K562 (cell line): ENCODE measurements around the gene ACOX1. TPM values are rescaled to one million over a fixed set of nuclear protein-coding genes. Genes with fewer than 3 reads are reported as not detected.

ENCODE experiments used
- ATAC-seq: fragments of 200-7000 bp; cut with Tn5 transposase; 3 replicates; pipeline ENCODE4 v1.9.1; 2020; ENCODE audit warnings: moderate library complexity
- BruUV-seq: library from RNA; stranded (reverse); fragments of 400-500 nt; replicated peaks from 2 replicates; lab custom pipeline; 2021; lab: Mats Ljungman, UMichigan
- CTCF ChIA-PET: fragments of 300-600 bp; formaldehyde crosslinking; extraction: SDS; loops from one replicate; lab custom pipeline; 2021; ENCODE audit warnings: low intra/inter-chr PET ratio; lab: Yijun Ruan, JAX
- POLR2A ChIA-PET: fragments of 300-600, 350-650 bp; sonication (Branson Sonifier 250); formaldehyde crosslinking; extraction: SDS; loops from one replicate; lab custom pipeline; 2021; ENCODE audit warnings: antibody characterized with exemption, inconsistent platforms; lab: Yijun Ruan, JAX
- DNase-seq, 4 experiments: peaks; one replicate each; pipeline versions ENCODE4 v3.0.0 to v3.0.0-alpha.2; 2011 to 2018; ENCODE audit warnings: low spot score in 3 of 4, mixed read lengths in 3 of 4; ENCODE audit errors: extremely low read depth in 1 of 4
- FAIRE-seq: peaks from 2 replicates; lab custom pipeline; 2011; peaks lifted over from hg19 to GRCh38; lab: Jason Lieb, UNC
- H2AFZ ChIP-seq: 2 replicates; pipeline ENCODE4 v1.6.0; 2011; ENCODE audit warnings: low read depth, low read length, control low read depth, inconsistent platforms
- H3K27ac ChIP-seq: fragments of 200-600 bp; 3 replicates; pipeline ENCODE4 v1.8.0; 2011; ENCODE audit warnings: low read depth, mild to moderate bottlenecking, control low read depth, inconsistent platforms, low read length, moderate library complexity, mixed read lengths; ENCODE audit errors: extremely low read depth
- H3K27me3 ChIP-seq, 2 experiments: fragments of 300-600 bp in 1 of 2; 2 replicates in 1 of 2; 3 replicates in 1 of 2; pipeline versions ENCODE4 v1.6.0 to v1.8.0; 2011; ENCODE audit warnings: inconsistent platforms in 2 of 2, low read length in 2 of 2, mild to moderate bottlenecking in 1 of 2, mixed read lengths in 1 of 2, moderate library complexity in 1 of 2; ENCODE audit not compliant: control insufficient read depth in 2 of 2, insufficient read depth in 2 of 2
- H3K36me3 ChIP-seq: fragments of 300-600 bp; 3 replicates; pipeline ENCODE4 v1.8.0; 2011; ENCODE audit warnings: mild to moderate bottlenecking, low read length, inconsistent platforms; ENCODE audit not compliant: control insufficient read depth, insufficient read depth
- H3K4me1 ChIP-seq, 2 experiments: fragments of 200-600 bp in 1 of 2; replicated peaks in 1 of 2; 2 replicates in 1 of 2; 3 replicates in 1 of 2; pipeline versions ENCODE4 v1.5.1 to v1.8.0; 2011; ENCODE audit warnings: inconsistent platforms in 2 of 2, low read length in 2 of 2, mild to moderate bottlenecking in 1 of 2, mixed read lengths in 1 of 2, moderate library complexity in 1 of 2; ENCODE audit not compliant: control insufficient read depth in 2 of 2, insufficient read depth in 2 of 2
- H3K4me2 ChIP-seq: 2 replicates; pipeline ENCODE4 v1.6.1; 2011; ENCODE audit warnings: low read length, control low read depth, inconsistent platforms, mixed read lengths; ENCODE audit not compliant: insufficient read depth
- H3K4me3 ChIP-seq: fragments of 200-600 bp; sonication (generic), shearing (Covaris generic); 2 replicates; pipeline ENCODE4 v1.5.1; 2016; ENCODE audit warnings: control low read depth, inconsistent platforms
- H3K79me2 ChIP-seq: fragments of 200-600 bp; 3 replicates; pipeline ENCODE4 v1.8.0; 2011; ENCODE audit warnings: low read length, inconsistent platforms; ENCODE audit not compliant: control insufficient read depth, insufficient read depth
- H3K9ac ChIP-seq, 2 experiments: 2 replicates each; pipeline versions ENCODE4 v1.6.0 to v1.6.1; 2011; ENCODE audit warnings: low read depth in 2 of 2, low read length in 2 of 2, control low read depth in 1 of 2, inconsistent platforms in 1 of 2, mild to moderate bottlenecking in 1 of 2, mixed read lengths in 1 of 2; ENCODE audit not compliant: insufficient read depth in 1 of 2
- H3K9me1 ChIP-seq: one replicate; pipeline ENCODE4 v1.6.0; 2011; ENCODE audit warnings: inconsistent platforms, mild to moderate bottlenecking, low read length, moderate library complexity; ENCODE audit not compliant: control insufficient read depth, insufficient read depth
- H3K9me3 ChIP-seq: replicated peaks from 2 replicates; pipeline ENCODE4 v1.5.1; 2011; ENCODE audit warnings: low read depth, low read length, inconsistent platforms; ENCODE audit not compliant: control insufficient read depth, insufficient read depth
- H4K20me1 ChIP-seq: replicated peaks from 2 replicates; pipeline ENCODE4 v1.6.1; 2011; ENCODE audit warnings: low read length, inconsistent platforms, mixed read lengths; ENCODE audit not compliant: control insufficient read depth, insufficient read depth
- BCOR ChIP-seq: fragments of 450-650 bp; IDR thresholded peaks from 2 replicates; pipeline ENCODE4 v1.6.1; 2016
- ELK1 ChIP-seq: sonication (generic); formaldehyde crosslinking; IDR thresholded peaks from 2 replicates; pipeline ENCODE4 v1.8.1; 2022; ENCODE audit warnings: missing genetic modification reagents
- PHF20 ChIP-seq: fragments of 450-650 bp; IDR thresholded peaks from 2 replicates; pipeline ENCODE4 v1.6.1; 2018; ENCODE audit not compliant: partially characterized antibody
- POLR2AphosphoS5 ChIP-seq: IDR thresholded peaks from 2 replicates; pipeline ENCODE4 v1.6.1; 2011; ENCODE audit warnings: mild to moderate bottlenecking, low read depth, low read length, moderate library complexity; ENCODE audit not compliant: control insufficient read depth, insufficient read depth
- SAP30 ChIP-seq: fragments of 200-600 bp; sonication (generic); IDR thresholded peaks from 2 replicates; pipeline ENCODE4 v1.6.1; 2012; ENCODE audit warnings: borderline replicate concordance, low read depth, mild to moderate bottlenecking, moderate library complexity, low read length, control low read depth, inconsistent platforms; ENCODE audit not compliant: insufficient read depth, poor library complexity, severe bottlenecking
- SRSF1 ChIP-seq: fragments of 200-400 bp; formaldehyde crosslinking; IDR thresholded peaks from 2 replicates; pipeline ENCODE4 v1.6.1; 2017; ENCODE audit warnings: mild to moderate bottlenecking, low read depth, low read length, moderate library complexity
- XRCC4 ChIP-seq: IDR thresholded peaks from one replicate; pipeline ENCODE4 v1.6.1; 2011; ENCODE audit not compliant: insufficient read depth, insufficient read length; ENCODE audit errors: extremely low read depth
- YY1 ChIP-seq, 3 experiments: IDR thresholded peaks; 2 replicates each; pipeline ENCODE4 v1.6.1; 2011; ENCODE audit warnings: low read length in 2 of 3, mild to moderate bottlenecking in 2 of 3, moderate library complexity in 2 of 3, borderline replicate concordance in 1 of 3, control low read depth in 1 of 3, low read depth in 1 of 3; ENCODE audit not compliant: insufficient read depth in 3 of 3, insufficient replicate concordance in 2 of 3, control insufficient read depth in 1 of 3, insufficient read length in 1 of 3; ENCODE audit errors: extremely low read depth in 1 of 3
- ZBTB33 ChIP-seq: sonication (generic); formaldehyde crosslinking; IDR thresholded peaks from 2 replicates; pipeline ENCODE4 v1.8.1; 2023; ENCODE audit warnings: mild to moderate bottlenecking, missing genetic modification reagents
- ZBTB7A ChIP-seq: IDR thresholded peaks from 2 replicates; pipeline ENCODE4 v1.6.1; 2011; ENCODE audit warnings: low read depth, mild to moderate bottlenecking, low read length, moderate library complexity, borderline replicate concordance; ENCODE audit not compliant: control insufficient read depth
- WGBS: fragments of 100-300 bp; shearing (Covaris generic); methylation state at CpG from one replicate; pipeline ENCODE4 v1.1.6; 2016; ENCODE audit warnings: low coverage, mixed read lengths; ENCODE audit not compliant: insufficient coverage; ENCODE audit errors: missing lambda C conversion rate; 5-methylcytosine and 5-hydroxymethylcytosine counted together
- in situ Hi-C: fragments of 300-500 bp; cut with MboI; formaldehyde crosslinking; loops from 4 replicates; pipeline ENCODE4 v1.15.0; 2018; ENCODE audit warnings: inconsistent platforms, mixed read lengths
- intact Hi-C: fragments of 100-400 bp; cut with micrococcal nuclease; formaldehyde crosslinking; loops from 2 replicates; pipeline ENCODE4 v1.14.2; 2022
- polyA plus RNA-seq, 8 experiments: library from polyadenylated mRNA; depleted of rRNA in 4 of 8; stranded (reverse) in 5 of 8; unstranded in 3 of 8; fragments of >200 nt; fragmentation: Nextera tagmentation in 2 of 8; fragmentation: Illumina TruSeq in 1 of 8; extraction: Ambion mirVana in 2 of 8; extraction: Trizol in 1 of 8; gene quantifications; 2 replicates each; pipeline versions ENCODE4 v1.2.1 to v1.2.3, GENCODE V29; 2011 to 2014; ENCODE audit warnings: inconsistent platforms in 1 of 8, missing spikeins in 1 of 8
- total RNA-seq, 7 experiments: library from RNA; depleted of rRNA in 6 of 7; stranded (reverse); fragments of >200 nt in 6 of 7; fragmentation: Illumina TruSeq in 2 of 7; extraction: Trizol in 2 of 7; gene quantifications; 2 replicates each; pipeline versions ENCODE4 v1.2.1 to v1.2.3, GENCODE V29; 2011 to 2021; ENCODE audit warnings: low replicate concordance in 1 of 7
- TF ChIP-seq, protein P1 (sequence below), 3 experiments: fragments of 200-800 bp in 1 of 3; sonication (Bioruptor generic) in 1 of 3; sonication (generic) in 1 of 3; formaldehyde crosslinking in 1 of 3; IDR thresholded peaks; 2 replicates each; pipeline versions ENCODE4 v1.6.1 to v1.8.0; 2016 to 2022; ENCODE audit warnings: mild to moderate bottlenecking in 2 of 3, missing compliant biosample characterization in 2 of 3, missing genetic modification characterization in 2 of 3, missing genetic modification reagents in 1 of 3

Gene ACOX1
- total and polyA plus RNA-seq, 9 of the 15 experiments (the other 6 are each of a cell fraction or from before 2014, with no cell fraction given), result 7.8 to 24.1 (median 14.5) TPM

DNA sequence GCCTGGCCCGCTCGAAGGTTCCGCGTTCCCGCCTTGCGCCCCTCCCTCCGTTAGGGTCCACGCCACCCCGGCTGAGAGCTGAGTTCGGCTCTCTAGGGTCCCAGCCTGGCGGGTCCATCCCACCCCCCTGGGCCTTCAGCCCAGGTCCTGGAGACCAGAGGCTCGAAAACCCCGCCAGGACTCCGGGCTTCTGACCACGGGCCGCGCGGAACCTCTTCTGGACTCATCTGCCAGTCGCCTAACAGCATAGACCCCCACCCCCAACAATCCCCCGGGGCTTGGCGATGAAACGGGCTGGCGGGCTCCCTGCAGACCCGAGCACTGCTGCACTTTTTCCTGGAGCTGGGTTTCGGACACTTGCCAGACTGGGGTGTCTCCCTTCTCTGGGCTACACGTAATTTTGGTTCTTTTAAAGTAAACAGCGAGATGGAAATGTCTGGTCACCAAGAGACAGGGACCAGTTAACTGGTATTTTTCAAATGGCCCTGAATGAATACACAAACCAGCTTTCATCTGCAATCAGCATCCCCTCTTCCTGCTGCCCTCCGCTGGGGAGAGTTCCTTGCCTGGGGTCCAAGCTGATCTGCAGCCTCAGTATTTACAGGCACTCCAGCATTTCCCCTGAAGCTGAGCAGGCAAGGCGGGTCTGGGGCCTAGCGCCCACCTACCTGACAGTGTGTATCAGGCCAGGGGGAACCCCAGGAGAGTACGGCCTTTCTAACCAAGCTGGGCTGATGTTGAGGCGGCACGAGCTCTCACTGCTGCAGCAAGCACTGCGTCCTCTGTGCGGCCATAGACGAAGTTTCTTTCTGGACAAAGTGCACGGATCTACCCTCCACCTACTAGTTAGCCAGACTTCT lies 81.6 kb downstream of the ACOX1 start:
- FAIRE-seq (peak; percentile 67), ATAC-seq (no peak), DNase-seq (no peak)
- whole genome bisulfite sequencing, result 73% methylated on average over 23 of the region's 37 CpGs
- Histone ChIP-seq H3K9me3 (no peaks in the 10 kb centered on the region), H3K36me3 (peaks cover 57% of the 10 kb centered on the region; the same call in 2 of the 3 replicates), H3K4me1 (peaks cover 13 to 78% of the 10 kb centered on the region in 2 experiments; a peak in 4 of 5 replicates), H3K4me3 (peak overlapping the region; percentile 93), H3K4me2 (peak overlapping the region; percentile 85), H2AFZ (peak overlapping the region; percentile 70; the same call in 1 of the 2 replicates), H3K27ac (peak overlapping the region; percentile 96), H3K79me2 (peaks cover 32% of the 10 kb centered on the region), H3K9me1 (peaks cover 4% of the 10 kb centered on the region), H3K9ac (peak overlapping the region; percentile 82 to 100; a peak in 3 of 4 replicates), H4K20me1 (no peaks in the 10 kb centered on the region), H3K27me3 (no peaks in the 10 kb centered on the region)
- ChIA-PET POLR2A (interaction anchor here (0.6 to 15.9 kb wide), 14 partner anchors 13 to 658 kb away, joined by 3 to 169 read pairs (median 4); partner anchors contain the start of genes ACOX1, TEN1, TRIM47 and UNC13D), CTCF (interaction anchor here (1.9 kb wide), 1 partner anchor 42 kb away, joined by 16 read pairs; the partner anchor contains the start of gene WBP2)
- BruUV-seq, result TSS peak; percentile 89
- in situ Hi-C loops (no loop called here), intact Hi-C loops (loop anchor here (2.0 kb wide), 1 partner anchor 43 kb away; the partner anchor contains the start of gene WBP2)
- TF ChIP-seq SAP30, result no peak
- TF ChIP-seq SRSF1, result 0 out of 2 replicates have a peak, but pooled peaks have one; percentile 30
- TF ChIP-seq ZBTB7A, result peak; percentile 7; the same call in 1 of the 2 replicates
- peak; percentile 54 for TF ChIP-seq ZBTB33
- TF ChIP-seq, protein P1, sequence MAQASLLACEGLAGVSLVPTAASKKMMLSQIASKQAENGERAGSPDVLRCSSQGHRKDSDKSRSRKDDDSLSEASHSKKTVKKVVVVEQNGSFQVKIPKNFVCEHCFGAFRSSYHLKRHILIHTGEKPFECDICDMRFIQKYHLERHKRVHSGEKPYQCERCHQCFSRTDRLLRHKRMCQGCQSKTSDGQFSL (CRISPR knock-in tag; IDR thresholded peaks at IDR 0.05), result 0 out of 2 replicates have a peak, but pooled peaks have one; percentile 50
- TF ChIP-seq, protein P1 (tag; IDR thresholded peaks at IDR 0.05), result no peak
- peak; percentile 15 for TF ChIP-seq PHF20
- no peak for TF ChIP-seq YY1 (IDR thresholded peaks at IDR 0.05; ENCODE audit: borderline replicate concordance in 1 of 3, control insufficient read depth in 1 of 3, extremely low read depth in 1 of 3, insufficient read depth in 3 of 3, insufficient read length in 1 of 3, insufficient replicate concordance in 2 of 3, low read depth in 1 of 3, low read length in 2 of 3)
- no peak for TF ChIP-seq BCOR
- no peak for TF ChIP-seq XRCC4
- peak; percentile 13; the same call in 1 of the 2 replicates for TF ChIP-seq POLR2AphosphoS5
- TF ChIP-seq ELK1 (CRISPR knock-in tag), result 0 out of 2 replicates have a peak, but pooled peaks have one; percentile 42
